GM19328 (cell line): ENCODE measurements around the gene TMEM161B.
"Not testable (repeated sequence)": the region's sequence is repeated elsewhere in the genome, so short reads cannot be mapped to it uniquely, and the experiment has no call there.

Experiments used
- ATAC-seq: cut with Tn5 transposase; IDR thresholded peaks from one replicate; pipeline ENCODE4 v1.9.1; 2021; ENCODE audit warnings: mild to moderate bottlenecking, moderate library complexity; ENCODE audit not compliant: unreplicated experiment

Gene TMEM161B

GRCh38 chr5:88268385-88269184, at the start of gene TMEM161B:
Gene TMEM161B, minus strand, starts transcription at chr5:88268845. Its CDS starts 122 bp downstream, at chr5:88268723.
- ATAC-seq, result peak; percentile 99

GRCh38 chr5:88304356-88304755, 35.7 kb upstream of the TMEM161B start:
- ATAC-seq, result no peak

DNA sequence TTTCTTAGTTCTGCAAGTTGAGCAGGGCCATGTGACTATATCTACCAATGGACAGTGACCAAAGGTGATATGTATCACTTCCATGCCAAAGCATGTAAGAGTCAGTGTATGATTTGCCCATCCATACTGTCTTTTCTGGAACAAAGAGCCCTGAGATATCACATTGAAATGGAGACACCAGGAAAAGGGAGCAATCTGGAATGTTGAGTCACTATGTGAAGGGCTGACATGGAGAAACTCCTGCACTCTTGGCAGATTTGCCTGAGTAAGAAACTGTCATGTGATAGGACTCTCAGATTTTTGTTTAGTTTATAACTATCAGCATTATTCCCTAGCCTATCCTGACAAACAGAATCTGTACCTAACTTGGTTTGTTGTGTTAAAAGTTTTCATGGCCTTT, 29.8 kb upstream of the TMEM161B start:
- ATAC-seq, result no peak

- ATAC-seq, result no peak
Measured at GRCh38 chr5:88290801-88291200, 22.2 kb upstream of the TMEM161B start.

- no peak for ATAC-seq
Measured at GRCh38 chr5:88288528-88289197, 20.0 kb upstream of the TMEM161B start.

- ATAC-seq, result no peak
Measured at GRCh38 chr5:88287846-88288527, 19.3 kb upstream of the TMEM161B start.

GRCh38 chr5:88287302-88287701, 18.7 kb upstream of the TMEM161B start:
- ATAC-seq, result no peak

DNA sequence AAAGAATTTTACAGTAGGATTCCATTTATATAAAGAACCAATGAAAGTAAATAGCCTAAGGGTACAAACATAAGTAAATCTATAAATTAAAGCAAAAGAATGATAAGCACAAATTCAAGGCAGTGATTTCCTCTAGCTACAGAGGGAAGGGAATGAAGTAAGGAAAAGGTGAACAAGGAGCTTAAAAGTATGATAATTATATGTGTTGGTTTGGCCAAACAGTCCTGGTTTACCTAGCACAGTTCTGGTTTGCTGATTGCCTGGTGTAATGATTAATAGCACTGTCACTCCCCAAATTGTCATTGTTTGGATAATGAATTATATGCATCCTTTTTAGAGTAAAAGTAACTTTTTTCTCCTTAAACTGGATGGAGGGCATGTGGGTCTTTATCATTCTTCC, 15.0 kb upstream of the TMEM161B start:
- ATAC-seq, result no peak

DNA sequence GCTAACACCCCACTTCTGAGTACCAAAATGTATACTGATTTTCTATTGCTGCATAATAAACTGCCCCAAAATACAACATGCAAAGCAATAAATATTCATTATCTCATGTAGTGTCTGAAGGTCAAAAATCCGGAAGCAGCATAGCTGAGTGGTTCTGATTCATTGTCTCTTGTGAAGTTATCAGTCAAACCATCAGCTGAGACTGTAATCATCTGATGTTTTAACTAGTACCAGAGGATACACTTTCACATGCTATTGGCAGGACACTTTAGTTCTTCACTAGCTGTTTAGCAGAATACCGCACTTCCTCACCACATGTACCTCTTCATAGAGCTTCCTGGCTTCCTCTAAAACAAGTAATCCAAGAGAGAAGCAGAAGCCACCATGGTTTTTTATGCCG, 12.7 kb upstream of the TMEM161B start:
- ATAC-seq, result no peak

GRCh38 chr5:88279584-88279983, 10.9 kb upstream of the TMEM161B start:
- no peak for ATAC-seq

- no peak for ATAC-seq
Measured at GRCh38 chr5:88276378-88276777, 7.7 kb upstream of the TMEM161B start.

- ATAC-seq, result no peak
Measured at GRCh38 chr5:88275581-88275980, 6.9 kb upstream of the TMEM161B start.

DNA sequence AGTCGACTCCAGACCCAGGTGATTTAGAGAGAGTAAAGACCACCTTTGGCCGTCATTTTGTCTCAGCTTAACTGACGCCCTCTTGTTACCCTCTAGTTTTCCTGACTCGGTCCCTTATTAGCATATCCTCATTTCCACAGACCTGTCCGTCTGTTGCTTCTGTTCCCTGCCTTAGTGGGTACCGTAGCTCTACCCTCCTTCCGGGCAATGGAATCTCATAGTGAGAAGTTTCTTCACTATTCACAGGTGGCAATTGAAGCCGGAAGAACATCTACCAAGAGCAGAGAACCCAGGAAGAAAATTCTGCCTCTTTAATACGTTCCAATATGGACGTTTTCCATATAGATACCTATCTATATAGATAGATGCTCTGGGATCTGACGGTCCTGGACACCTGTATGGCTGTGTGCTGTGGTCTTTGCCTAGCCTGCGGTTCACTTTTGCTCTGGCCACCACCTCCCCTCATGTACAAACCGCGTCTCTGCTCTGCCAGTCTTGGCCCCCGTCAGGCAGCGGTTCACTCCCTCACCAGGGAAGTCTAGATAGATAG, 652 bp upstream of the TMEM161B start:
- peak; percentile 3 for ATAC-seq

GRCh38 chr5:88264565-88264964, 4.1 kb downstream of the TMEM161B start:
- not testable (repeated sequence) for ATAC-seq

- no peak for ATAC-seq
Measured at GRCh38 chr5:88263349-88263748, 5.3 kb downstream of the TMEM161B start.

- ATAC-seq, result no peak
Measured at GRCh38 chr5:88262116-88262515, 6.5 kb downstream of the TMEM161B start.

- no peak for ATAC-seq
Measured at GRCh38 chr5:88258636-88259035, 10.0 kb downstream of the TMEM161B start.

- ATAC-seq, result no peak
Measured at GRCh38 chr5:88256872-88257271, 11.8 kb downstream of the TMEM161B start.

DNA sequence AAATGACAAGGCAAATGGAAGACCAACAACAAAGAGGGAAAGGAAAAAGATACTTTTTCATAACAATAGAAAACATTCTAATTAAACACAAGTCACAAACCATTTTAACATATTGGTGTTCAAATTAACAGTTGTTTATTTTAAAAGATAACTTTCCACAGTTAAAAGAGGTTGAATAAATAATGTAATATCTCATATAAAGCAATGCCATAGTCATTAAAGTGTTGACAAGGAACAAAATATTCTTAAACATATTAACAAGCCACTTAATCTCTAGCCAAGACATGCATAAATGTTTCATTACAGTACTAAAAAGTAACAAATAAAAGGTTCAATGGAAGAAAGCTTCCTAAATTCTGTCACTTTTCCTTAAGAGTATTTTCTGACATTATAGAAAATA, 12.6 kb downstream of the TMEM161B start:
- no peak for ATAC-seq

DNA sequence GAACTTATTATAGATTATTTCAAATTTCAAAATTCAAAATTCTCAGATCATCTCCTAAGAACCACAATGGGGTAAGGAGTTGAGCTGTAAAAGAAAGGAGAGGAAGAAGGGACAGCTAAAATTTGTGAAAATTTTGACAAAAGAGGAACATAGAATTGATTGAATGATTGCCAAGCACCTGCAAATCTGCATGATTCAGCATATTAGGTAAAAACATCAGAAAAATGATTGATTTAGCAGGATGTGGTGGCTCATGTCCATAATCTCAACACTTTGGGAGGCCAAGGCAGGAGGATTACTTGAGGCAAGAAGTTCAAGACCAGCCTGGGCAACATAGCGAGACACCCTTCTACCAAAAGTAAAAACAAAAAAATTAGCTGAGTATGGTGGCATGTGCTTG, 14.3 kb downstream of the TMEM161B start:
- ATAC-seq, result no peak

GRCh38 chr5:88251048-88251711, 17.5 kb downstream of the TMEM161B start:
- ATAC-seq, result no peak
